ENCODE measurements around the gene RIPK4.
"Not testable (repeated sequence)": the region's sequence is repeated elsewhere in the genome, so short reads cannot be mapped to it uniquely, and the experiment has no call there.

Gene RIPK4

DNA sequence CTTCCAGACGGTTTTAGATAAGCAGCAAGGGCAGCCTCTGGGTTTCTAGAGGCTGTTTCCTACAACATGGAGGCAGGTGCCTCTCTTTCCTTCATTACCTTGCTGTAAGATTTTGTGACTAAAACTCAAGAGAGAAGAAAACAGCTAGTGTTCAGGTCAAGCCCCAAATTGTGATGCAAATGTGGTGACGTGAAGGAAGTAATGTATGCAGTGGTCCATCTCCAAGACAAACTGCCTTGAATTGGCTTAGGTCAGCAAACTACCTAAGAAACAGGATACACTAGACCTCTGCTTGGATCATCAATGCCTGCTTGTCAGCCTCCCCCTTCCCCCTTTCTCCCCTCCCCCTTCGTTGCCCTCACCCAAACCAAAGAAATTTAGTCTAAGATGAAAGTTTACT is 28.9 kb upstream of the RIPK4 start:
- no peak for DNase-seq (ENCODE audit: low spot score)

DNA sequence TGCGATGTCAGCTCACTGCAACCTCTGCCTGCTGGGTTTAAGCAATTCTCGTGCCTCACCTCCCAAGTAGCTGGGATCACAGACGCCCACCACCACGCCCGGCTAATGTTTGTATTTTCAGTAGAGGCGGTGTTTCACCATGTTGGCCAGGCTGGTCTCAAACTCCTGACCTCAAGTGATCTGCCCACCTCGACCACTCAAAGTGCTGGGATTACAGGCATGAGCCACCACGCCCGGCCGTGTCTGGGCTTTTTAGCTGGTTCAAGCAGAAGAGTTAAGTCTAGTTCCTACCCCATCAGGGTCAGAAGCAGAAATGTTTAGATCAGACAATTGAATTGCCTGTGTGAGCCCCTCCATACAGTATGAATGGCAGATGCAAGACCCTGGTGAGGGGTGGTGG is 27.7 kb upstream of the RIPK4 start:
- no peak for DNase-seq (ENCODE audit: low spot score)

DNA sequence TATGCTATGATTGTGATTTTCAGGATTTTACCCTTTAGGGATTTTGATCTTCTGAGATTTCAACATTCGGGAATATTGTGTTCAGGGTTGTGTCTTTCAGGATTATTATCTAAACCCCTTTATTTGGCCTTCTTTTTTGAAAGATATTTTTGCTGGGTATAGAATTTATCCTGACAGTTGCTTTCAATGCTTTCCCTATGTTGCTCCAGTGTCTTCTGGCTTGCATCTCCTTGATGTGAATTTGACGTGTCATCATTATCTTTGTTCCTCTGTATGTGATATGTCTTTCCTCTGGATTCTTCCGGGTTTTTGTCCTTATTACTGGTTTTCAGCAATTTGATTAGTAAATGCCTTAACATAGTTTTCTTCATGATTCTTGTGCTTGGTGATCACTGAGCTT is 25.9 kb upstream of the RIPK4 start:
- no peak for DNase-seq (ENCODE audit: low spot score)

DNA sequence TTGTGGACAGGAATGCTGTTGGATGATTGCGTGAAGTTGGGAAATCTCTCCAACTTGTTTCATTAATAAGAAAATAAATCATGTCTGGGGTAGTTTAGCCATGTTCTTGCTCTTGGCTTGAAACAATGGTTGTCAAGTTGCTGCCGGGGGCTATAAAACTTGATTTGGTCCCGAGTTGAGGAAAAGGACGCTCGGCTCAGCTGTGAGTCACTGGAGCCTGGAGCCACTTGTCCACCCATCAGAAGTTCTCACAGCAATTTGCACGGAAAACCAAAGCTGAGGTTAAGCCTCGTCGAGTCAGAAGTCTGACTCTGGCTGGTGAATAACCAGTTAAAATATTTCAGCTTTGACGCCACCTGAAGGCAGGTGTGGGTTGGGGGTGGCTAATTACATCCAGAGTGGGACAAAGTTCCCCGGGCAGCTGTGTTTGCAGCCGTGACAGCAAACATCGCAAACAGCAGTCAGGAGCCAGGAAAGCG is 19.7 kb upstream of the RIPK4 start:
- DNase-seq (ENCODE audit: low spot score), result no peak

DNA sequence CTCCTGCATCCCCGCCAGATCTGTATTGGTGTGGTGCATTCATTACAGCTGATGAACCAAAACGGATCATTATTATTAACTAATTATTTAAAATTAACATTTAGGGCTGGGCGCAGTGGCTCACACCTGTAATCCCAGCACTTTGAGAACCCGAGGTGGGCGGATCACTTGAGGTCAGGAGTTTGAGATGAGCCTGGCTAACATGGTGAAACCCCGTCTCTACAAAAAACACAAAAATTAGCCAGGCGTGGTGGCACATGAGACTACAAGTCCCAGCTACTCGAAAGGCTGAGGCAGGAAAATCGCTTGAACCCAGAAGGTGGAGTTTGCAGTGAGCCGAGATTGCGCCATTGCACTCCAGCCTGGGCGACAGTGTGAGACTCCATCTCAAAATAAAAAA is 18.4 kb upstream of the RIPK4 start:
- DNase-seq (ENCODE audit: low spot score), result not testable (repeated sequence)

DNA sequence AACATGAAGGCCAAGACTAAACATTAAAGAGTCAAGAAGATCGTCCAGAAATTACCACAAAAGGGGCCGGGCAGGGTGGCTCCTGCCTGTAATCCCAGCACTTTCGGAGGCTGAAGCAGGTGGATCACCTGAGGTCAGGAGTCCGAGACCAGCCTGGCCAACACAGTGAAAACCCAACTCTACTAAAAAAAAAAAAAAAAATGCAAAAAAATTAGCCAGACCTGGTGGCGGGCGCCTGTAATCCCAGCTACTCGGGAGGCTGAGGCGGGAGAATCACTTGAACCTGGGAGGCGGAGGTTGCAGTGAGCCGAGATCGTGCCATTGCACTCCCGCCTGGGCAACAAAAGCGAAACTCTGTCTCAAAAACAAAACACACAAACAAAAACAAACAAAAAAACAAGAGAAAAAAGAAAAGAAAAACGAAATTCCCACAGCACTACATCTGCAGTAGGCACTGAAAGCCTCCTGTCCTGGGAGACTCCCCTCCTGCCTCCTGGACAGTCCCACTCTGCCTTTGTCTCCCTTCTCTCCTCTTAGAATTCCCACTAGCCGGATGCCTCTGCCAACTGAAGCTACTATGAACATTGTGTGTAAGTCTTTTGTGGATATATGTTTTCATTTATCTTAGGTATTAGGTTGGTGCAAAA is 17.7 kb upstream of the RIPK4 start:
- no peak for DNase-seq (ENCODE audit: low spot score)

DNA sequence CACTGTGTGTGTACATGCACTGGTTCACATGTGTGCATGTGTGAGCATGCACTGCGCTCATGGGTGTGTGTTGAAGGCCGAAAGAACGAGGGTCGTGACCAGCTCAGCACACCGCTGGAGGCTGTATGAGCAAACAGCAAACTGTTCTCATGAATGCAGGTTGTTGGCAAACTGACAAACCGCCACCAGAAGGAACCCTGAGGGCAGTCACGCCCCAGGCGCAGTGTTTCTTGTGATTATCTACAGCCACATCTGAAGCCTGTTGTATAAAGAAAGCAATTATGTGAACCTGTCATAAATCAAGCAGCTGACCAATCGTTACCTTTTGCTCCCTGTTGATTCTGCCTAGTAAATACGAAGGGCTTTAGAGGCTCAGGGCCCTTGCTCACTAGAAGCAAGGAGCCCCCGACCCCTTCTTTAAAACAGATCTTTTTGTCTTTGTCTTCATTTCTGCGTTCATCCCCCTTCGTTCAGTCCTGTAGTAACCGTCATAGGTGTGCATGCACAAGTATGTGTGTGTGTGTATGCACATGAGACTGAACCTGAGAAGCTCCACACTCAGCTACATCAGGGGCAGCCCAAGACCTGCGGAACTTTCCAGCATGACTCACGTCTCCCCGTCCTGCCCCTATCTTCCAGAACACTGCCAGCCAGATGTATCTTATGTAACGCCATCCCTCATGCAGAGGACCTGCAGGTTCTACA is 16.8 kb upstream of the RIPK4 start:
- no peak for DNase-seq (ENCODE audit: low spot score)

DNA sequence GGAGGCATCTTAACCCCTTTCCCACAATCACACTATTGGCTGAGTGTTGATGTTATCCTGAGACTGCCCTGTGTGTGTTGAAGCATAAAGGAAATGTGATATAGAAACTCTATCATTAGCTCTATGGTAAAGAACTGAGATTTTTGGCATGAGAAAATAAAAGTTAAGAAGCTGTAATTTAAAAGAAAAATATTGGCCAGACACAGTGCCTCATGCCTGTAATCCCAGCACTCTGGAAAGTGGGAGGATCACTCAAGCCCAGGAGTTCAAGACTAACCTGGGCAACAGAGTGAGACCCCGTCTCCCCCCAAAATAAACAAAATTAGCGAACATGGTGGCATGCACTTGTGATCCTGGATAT is 14.2 kb upstream of the RIPK4 start:
- DNase-seq (ENCODE audit: low spot score), result no peak

DNA sequence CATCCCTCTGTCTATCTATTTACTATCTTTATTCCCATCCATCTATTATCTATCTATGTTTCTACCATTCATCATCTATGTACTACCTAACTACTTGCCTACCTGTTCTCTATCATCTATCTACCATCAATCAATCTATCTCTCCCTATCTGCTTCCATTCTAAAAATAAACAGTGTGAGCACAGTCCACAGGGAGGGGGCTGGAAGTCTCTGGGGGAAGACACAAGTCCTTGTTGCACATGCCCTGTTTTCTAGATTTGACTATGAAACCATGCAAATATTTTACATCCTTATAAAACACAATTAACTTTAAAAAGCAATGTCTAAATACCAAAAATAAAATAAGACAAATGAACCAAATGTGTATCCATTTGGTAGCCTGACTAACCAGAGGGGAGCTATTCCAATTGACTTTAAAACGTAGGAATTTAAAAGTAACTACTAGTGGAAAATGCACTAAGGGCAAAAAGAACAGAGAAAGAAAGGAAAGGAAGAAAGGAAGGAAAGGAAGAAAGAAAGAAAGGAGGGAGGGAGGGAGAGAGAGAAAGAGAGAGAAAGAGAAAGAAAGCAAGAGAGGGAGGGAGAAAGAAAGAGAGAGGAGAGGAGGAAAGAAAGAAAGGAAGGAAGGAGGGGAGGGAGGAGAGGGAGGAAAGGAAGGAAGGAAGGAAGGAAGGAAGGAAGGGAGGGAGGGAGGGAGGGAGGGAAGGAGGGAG is 13.6 kb upstream of the RIPK4 start:
- DNase-seq (ENCODE audit: low spot score), result no peak

DNA sequence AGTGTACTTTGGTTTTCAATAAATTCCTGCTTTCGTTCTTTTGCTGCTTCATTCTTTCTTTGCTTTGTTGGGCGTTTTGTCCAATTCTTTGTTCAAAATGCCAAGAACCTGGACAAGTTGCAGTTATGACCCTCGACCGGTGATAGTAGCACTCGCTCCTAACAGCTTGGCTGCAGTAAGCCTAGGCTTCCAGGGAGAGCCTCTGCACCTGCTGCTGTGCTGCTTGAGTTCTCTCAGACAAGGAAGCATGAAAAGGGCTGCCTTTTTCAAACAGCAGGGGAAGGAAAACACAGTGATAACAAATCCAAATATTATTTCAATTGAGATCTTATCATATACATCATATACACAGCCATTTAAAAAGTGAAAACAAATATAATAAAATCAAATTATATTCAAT is 12.8 kb upstream of the RIPK4 start:
- no peak for DNase-seq (ENCODE audit: low spot score)

DNA sequence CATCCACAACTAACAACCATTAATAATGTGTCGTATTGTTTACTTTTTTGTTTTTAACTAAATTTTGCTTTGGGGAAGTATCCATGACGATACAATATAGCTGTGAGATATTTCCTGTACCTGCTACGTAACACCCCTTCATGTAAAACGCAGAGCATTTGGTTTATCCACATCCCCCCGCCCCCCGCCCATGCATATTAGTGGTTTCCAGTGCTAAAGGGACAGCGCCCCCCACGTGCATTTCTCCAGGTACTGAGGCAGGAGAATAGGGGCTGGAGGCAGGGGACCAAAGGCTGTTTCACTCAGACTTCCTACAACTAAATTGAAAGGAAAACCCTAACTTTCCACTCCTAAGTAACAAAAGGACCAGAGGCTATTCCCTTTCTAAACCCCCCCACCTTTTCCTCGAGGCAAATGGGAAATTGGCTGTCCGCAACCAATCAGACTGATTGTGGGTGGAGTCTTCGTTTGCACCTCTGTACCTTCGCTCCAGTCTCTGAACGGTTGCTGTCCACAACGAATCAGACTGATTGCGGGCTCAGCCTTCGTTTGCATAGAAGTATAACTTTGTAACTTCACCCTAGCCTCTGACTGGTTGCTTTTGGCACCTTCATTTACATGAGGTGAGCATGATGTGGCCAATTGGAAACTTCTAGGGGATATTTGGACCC is 12.2 kb upstream of the RIPK4 start:
- no peak for DNase-seq (ENCODE audit: low spot score)

DNA sequence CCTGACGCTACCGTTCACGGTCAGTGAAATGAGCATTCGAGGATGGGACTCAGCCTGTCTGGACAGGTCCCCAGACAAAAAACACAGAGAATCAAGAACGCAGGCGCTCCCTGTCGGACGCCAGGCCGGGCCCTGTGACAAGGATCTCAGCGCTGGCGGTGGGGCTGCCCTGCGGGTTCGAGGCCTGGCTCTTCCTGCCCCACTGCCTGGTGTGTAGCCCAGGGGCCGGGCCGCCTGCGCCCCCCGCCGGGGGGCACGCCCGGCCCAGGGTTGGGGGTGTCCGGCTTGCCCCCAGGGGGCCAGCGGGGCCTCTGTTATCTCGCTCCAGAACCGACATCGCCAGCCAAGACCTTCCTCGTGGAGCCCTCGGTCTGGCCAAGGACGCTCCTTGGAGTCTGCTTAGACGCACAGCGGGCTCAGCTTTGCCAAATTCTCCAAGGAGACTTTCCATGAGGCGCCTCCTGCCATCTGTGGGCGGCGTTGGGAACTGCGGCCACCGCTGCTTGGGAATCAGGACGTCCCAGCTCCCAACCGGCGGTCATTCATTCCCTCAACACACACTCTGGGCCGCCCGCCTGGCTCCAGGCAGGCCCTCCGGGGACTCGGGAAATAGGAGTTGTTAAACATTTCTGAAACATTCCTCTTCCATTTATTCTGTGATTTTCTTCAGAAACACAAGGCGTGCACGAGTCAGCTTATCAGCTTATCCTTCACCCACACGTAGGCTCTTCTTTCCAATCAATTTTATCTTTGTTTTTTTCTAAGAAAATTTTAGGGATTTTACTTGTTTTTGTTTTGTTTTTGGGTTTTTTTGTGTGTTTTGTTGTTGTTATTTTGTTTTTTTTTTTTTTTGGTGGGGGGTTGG is 11.3 kb upstream of the RIPK4 start:
- peak; percentile 59 for DNase-seq (ENCODE audit: low spot score)

DNA sequence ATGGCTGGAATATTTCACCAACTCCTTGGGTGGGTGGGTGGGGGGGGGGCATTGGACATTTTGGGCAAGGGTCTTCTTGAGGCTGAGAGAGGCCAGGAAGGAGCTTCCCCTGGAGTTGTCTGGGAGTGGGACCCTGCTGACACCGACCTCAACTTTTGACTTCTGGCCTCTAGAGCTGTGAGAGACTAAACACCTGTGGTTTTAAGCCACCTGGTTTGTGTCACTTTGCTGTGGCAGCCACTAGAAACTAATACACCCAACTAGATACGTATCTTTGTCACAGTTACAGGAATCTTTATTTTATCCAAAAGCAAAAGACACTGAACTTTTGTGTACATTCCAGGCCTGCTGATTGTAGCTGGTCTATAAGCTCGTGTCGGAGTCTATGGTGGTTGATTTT is 9.9 kb upstream of the RIPK4 start:
- DNase-seq (ENCODE audit: low spot score), result no peak

DNA sequence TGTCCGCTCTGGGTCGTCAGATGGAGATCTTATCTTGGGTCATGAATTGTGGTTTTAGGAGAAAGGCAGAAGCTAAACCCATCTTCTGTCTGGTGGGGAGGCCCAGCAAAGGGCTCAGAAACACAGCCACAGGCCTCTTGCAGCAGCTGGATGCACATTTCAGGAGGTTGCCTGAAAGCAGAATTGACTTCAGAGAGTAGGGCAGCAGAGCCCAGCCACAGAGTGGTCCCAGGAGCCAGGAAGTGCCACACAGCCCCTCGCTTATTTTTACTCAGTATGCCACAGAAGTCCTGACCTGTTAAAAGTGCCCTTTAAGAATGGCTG is 8.3 kb upstream of the RIPK4 start:
- DNase-seq (ENCODE audit: low spot score), result no peak

DNA sequence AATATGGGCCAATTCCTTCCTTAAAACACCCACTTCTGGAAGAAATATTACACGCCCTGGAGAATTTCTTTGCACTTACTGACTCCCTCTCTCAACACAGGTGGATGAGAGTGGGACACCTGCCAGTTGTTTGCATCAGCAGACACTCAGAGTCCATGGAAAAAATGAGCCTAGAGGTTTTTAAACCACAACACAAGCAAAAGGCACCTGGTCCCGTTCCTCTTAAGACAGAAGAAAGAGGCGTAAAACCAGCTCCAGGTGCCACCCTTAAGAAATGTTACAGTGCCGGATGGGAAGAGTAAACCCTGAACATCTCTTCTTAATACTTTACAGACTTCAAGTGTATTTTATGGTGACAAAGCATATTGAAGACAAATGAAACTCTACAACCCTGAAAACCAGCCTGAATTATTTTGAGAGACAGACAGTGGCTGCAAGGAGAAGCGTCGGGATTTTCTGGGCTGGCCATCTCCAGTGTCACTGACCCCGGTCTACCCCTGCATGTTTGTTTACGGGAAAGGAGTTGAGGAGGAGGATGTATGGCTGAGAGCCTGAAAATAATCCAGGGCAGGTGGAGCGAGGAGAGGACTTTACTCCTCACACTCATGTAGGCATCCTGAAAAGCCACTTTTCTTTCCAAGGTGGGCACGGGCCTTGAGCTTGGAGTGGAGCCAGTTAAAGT is 7.8 kb upstream of the RIPK4 start:
- DNase-seq (ENCODE audit: low spot score), result no peak

DNA sequence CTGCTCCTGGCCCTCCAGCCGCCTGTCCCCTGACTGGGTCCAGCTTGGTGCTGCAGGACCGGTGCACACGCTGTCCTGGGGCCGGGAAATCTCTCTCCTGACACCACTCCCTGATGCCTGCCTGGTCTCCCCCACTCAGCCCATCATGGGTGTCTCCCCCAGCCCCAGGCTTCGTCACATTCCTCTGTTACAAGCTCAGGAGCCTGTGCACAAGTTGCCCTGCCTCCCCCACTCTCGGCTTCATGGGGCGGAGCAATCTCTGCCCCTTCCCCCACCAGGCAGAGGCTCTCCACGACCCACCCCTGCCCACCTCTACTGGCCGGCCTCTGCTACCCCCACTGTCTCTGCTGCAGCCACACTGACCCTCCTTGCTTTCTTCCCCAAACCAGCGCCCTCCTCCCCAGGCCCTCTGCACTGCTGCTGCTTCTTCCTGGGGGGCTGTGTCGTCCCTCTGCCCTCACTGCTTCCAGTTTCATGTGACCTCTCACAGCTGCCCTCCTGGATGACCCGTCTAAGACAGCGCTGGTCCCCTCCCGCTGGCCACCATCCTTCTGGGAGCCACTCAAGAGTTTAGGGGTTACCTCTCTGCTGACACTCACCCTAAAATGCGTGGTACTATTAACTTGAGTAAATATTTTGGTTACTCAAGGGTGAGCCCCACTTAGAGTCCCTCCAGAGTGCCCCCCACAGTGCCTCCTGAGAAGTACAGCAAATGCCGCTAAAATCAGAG is 5.7 kb upstream of the RIPK4 start:
- no peak for DNase-seq (ENCODE audit: low spot score)

DNA sequence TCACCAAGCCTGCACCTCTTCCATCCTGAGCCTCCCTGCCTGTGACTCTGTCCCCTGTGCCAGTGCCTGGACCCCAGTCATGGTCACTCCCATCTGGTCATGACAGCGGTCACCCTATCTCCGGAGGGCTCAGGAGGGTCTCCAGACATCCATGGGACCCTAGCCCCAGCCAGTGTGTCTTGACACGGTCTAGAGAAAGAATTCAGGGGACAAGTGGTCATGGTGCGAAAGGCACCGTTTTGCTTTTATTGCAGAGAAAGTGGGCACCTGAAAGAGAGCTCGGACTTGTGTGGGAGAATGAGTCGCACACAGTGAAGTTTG is 4.7 kb upstream of the RIPK4 start:
- no peak for DNase-seq (ENCODE audit: low spot score)

DNA sequence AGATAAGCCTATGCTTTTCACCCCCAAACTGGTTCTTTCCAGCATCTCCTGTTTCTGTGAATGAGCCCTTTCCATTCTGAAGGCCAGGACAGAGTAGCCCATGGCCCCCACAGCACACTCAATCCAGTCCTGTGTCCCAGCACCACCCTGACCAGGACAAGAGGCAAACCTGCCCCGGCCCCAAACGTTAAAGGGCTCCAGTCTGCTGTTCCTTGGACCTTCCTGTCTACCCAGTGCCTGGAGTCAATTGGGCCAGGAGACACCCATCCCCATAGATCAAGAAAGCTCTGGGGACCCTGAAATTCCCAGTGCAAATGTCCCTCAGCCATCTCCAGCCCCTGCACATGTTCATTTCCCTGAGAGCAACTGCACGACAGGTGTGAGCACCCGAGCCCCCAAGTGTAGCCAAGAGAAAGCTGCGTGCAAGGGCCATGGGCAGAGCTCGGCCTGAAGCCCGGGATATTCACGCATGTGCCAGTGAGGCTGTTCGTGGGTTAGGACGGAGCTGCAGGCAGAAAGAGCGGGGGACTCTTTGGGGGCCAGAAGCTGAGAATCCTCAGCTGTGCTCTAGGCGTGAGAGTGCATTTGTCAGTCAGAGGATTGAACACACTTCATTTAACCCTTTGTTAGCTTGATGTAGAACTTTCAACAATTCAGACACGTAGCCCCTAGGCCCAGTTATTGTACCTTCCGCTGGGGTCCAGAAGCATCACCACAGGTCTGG is 4.2 kb upstream of the RIPK4 start:
- DNase-seq (ENCODE audit: low spot score), result no peak

DNA sequence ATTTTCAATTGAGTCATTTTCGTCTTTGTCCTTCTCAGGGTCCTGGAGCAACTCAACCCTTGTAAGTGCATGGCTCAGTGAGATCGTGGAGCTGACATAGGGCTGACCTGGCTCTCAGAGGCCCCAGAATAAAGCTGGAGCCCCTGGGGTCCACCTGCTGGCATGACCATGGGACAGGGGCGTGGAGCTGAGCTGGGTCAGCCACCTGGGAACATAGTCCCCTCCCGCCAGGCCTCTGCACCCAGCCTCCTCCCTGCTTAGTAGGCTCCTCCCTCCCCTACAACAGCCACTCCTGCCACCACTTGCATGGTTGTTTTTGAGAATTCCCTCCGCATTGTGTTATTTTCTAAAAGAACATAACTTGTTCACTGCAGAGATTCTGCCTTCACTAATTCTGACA is 3.1 kb upstream of the RIPK4 start:
- DNase-seq (ENCODE audit: low spot score), result no peak

DNA sequence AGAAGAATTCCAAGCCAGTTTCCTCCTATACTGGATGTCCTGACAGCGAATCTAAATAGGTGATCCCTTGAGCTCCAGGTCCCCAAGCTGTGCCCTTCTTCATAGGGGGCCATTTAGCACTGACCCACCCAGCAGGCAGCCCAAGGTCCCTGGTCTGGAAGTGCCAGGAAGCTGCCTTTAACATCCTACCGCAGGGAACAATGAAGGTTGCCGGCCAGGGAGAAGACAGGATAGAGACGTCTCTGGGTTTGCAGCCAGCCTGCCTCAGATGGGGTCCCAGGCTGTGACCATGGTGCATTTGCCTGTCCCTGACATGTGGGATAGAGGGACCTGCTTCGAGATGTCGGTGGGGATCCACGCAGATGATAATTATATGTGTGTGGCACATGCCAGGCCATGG is 2.7 kb upstream of the RIPK4 start:
- no peak for DNase-seq (ENCODE audit: low spot score)
